SK-N-MC (cell line): ENCODE results near the gene CELSR1.
"Not testable (repeated sequence)": the region's sequence is repeated elsewhere in the genome, so short reads cannot be mapped to it uniquely, and the experiment has no call there.

Experiments
- DNase-seq: peaks from one replicate; pipeline ENCODE4 v3.0.0-alpha.2; 2011; ENCODE audit warnings: low read depth, low spot score
- H3K27ac ChIP-seq: fragments of 200-600 bp; sonication (generic); 2 replicates; pipeline ENCODE4 v1.5.1; 2016; ENCODE audit warnings: mixed run types
- H3K36me3 ChIP-seq: fragments of 200-600 bp; sonication (generic); 2 replicates; pipeline ENCODE4 v1.6.1; 2017; ENCODE audit warnings: antibody characterized with exemption, low read length, mixed read lengths; ENCODE audit not compliant: insufficient read depth
- H3K4me3 ChIP-seq: fragments of 200-600 bp; sonication (generic); 2 replicates; pipeline ENCODE4 v1.5.1; 2016
- H3K9ac ChIP-seq: fragments of 200-600 bp; sonication (generic); 2 replicates; pipeline ENCODE4 v1.8.0; 2017; ENCODE audit warnings: mixed run types, mixed read lengths; ENCODE audit not compliant: insufficient read length
- H3K9me3 ChIP-seq: fragments of 200-600 bp; sonication (generic); 2 replicates; pipeline ENCODE4 v1.6.1; 2017; ENCODE audit warnings: low read depth, mild to moderate bottlenecking, antibody characterized with exemption, low read length, moderate library complexity, mixed read lengths
- EZH2 ChIP-seq: fragments of 200-600 bp; sonication (generic); IDR thresholded peaks from one replicate; pipeline ENCODE4 v1.6.1; 2017; ENCODE audit warnings: antibody characterized with exemption
- FOXP2 ChIP-seq: optimal IDR thresholded peaks from 2 replicates; pipeline ENCODE3; 2011; ENCODE audit warnings: mild to moderate bottlenecking, moderate library complexity; ENCODE audit not compliant: insufficient read depth; ENCODE audit errors: extremely low read length, control extremely low read depth
- POLR2AphosphoS5 ChIP-seq: IDR thresholded peaks from 2 replicates; pipeline ENCODE4 v1.6.1; 2012; ENCODE audit warnings: mild to moderate bottlenecking, low read depth, low read length, borderline replicate concordance

CELSR1 gene

DNA sequence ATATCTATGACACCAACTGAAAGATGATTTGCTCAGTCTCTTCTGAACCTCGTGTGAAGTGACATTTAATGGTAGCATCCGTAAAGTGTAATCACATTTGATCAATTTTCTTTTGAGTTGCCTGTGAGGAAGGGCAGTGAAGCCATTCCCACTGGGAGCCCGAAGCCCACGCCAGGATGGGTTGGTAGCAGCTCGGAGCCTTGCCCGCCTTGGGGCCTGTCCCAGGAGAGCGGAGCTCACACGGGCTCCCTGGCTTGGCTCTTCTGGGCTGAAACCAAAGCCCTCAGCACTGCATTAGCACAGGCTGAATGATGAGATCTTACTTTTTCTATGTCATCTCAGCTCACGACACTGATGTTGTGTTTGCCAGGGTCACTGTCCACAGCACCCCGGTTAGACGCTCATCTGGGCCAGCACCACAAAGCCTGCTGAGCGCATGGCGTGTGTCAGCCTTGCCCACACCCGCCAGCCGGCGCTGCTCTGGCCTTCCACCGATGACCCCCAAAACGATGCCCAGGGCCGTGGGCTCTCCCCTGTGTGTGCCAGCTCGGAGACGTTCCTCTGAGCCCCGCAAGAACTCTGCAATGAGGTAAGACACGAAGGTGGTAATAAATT, 211.2 kb downstream of the CELSR1 start:
- Histone ChIP-seq H3K9me3 (no peaks in the 10 kb centered on the region), H3K36me3 (peaks cover 89% of the 10 kb centered on the region), H3K9ac (no peak overlapping the region), H3K27ac (no peak overlapping the region), H3K4me3 (no peak overlapping the region)
- TF ChIP-seq POLR2AphosphoS5 (no peak), EZH2 (no peak), FOXP2 (no peak)
- DNase-seq: no peak

DNA sequence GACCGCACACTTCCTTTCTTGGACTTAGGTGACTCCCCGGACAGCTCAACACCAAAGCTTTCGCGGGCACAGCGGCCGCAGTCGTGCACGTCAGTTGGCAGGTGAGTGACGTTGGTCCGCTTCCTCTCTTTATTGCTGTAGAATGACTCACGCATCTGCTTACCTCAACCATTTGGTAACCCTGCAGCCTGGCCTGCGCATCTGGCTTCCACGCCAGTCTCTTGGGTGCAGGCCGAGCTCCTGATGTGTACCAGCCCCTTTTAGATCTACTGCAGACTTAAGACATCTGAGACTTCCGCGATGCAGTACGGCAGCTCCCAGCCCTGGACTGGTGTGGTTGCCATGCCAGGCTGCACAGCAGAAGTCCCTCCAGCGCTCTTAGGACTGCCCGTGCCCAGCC, 214.3 kb downstream of the CELSR1 start:
- H3K9me3 ChIP-seq: no peaks in the 10 kb centered on the region
- no peak overlapping the region for H3K4me3 ChIP-seq
- H3K36me3 ChIP-seq: peaks cover 85% of the 10 kb centered on the region
- no peak for DNase-seq
- no peak for TF ChIP-seq EZH2
- TF ChIP-seq POLR2AphosphoS5: no peak
- no peak for TF ChIP-seq FOXP2
- H3K27ac ChIP-seq: no peak overlapping the region
- no peak overlapping the region for H3K9ac ChIP-seq

DNA sequence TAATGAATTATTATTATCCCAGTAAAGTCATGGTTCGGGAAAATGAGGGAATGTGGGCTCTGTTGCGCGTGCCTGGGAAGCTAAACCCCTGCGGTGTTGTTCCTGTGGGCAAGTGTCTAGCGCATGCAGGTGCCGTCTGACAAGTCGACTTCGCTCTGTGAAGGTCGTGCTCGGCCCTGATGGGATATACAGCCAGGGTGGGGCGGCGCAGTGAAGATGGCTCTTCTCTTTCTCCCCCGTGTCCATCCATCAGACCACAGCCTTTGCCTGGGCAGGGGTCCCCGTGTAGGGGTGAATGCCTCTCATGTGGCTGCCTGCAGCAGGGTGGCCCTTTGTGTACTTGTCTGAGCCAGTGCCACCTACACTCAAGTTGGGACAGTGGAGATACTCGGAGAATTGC, 214.7 kb downstream of the CELSR1 start:
- H3K27ac ChIP-seq: no peak overlapping the region
- no peak for DNase-seq
- no peaks in the 10 kb centered on the region for H3K9me3 ChIP-seq
- TF ChIP-seq EZH2: no peak
- no peak for TF ChIP-seq FOXP2
- no peak for TF ChIP-seq POLR2AphosphoS5
- no peak overlapping the region for H3K4me3 ChIP-seq
- no peak overlapping the region for H3K9ac ChIP-seq
- H3K36me3 ChIP-seq: peaks cover 85% of the 10 kb centered on the region

DNA sequence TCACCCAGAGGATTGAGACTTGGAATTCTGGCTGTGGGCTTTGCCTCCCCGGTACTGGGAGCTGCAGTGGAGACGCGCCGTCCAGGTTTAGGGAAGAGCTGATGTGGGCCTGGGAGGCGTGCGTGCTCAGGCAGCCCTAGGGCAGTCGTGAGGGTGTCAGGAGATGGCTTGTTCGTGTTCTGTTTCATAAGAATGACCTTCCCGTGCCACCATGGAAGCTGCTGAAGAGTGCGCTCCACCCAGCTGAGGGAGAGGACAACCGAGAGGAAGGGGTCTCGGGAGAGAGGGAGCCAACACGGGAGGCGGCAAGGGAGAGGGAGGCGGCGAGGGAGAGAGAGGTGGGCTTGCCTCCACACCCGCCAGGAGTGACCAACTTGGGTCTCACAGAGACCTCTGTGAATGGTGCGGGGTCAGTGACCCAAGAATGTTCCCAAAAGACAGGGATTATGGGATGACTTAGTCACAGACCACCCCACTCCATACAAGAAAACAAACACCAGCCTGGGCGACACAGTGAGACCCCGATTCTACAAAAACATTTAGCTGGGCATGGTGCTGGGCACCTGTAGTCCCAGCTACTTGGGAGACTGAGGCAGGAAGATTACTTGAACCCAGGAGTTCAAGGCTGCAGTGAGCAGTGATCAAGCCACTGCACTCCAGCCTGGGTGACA, 216.6 kb downstream of the CELSR1 start:
- H3K27ac ChIP-seq: no peak overlapping the region
- no peak for DNase-seq
- H3K9ac ChIP-seq: no peak overlapping the region
- no peak overlapping the region for H3K4me3 ChIP-seq
- no peak for TF ChIP-seq POLR2AphosphoS5
- no peak for TF ChIP-seq FOXP2
- TF ChIP-seq EZH2: no peak
- peaks cover 87% of the 10 kb centered on the region for H3K36me3 ChIP-seq
- H3K9me3 ChIP-seq: no peaks in the 10 kb centered on the region

DNA sequence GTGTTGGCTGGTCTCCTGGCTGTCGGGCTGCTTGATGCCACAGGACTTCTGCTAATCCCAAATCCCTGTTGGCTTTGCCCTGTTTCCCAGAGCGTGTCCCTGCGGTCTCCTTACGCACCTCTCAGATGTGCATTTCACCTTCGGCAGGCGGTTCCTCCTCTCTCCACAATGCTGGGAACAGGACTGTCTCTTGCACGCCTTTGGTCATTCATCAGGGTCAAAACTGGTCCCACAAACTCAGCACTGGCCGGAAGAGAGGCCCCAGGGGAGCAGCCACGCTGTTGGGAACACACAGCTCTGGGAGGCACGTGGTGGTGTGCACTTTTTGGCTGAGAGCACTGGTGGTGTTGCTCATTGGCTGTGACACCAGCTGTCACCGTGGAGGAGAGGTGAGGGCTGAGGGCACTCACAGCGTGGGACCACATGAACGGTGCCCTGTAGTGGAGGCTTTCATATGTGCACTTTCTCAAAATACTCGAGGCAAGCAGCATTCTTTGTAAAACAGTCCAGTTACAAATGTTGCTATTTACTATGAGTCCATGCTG, 217.2 kb downstream of the CELSR1 start:
- H3K27ac ChIP-seq: no peak overlapping the region
- TF ChIP-seq POLR2AphosphoS5 (no peak), FOXP2 (no peak), EZH2 (no peak)
- H3K36me3 ChIP-seq: peaks cover 87% of the 10 kb centered on the region
- no peak for DNase-seq
- no peaks in the 10 kb centered on the region for H3K9me3 ChIP-seq
- no peak overlapping the region for H3K4me3 ChIP-seq
- no peak overlapping the region for H3K9ac ChIP-seq

DNA sequence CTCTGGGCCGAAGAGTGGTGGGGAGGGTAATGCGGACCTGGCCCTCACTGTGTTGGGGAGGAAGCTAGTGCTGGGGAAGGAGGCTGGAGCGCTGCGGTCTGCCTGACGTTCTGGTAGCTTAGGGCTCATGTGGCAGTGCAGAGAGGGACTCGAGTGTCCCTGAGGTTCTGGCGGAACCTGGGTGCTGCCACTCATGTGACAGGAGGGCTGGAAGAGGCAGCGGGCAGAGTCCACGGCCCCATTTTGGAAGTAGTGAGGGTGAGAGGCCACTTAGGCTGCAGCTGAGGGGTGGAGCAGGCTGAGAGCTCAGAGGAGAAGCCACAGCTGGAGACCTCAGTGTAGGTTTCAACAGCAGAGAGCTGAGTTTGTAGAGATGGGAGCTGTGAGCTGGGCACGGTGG, 218.1 kb downstream of the CELSR1 start:
- peaks cover 86% of the 10 kb centered on the region for H3K36me3 ChIP-seq
- H3K27ac ChIP-seq: no peak overlapping the region
- DNase-seq: no peak

DNA sequence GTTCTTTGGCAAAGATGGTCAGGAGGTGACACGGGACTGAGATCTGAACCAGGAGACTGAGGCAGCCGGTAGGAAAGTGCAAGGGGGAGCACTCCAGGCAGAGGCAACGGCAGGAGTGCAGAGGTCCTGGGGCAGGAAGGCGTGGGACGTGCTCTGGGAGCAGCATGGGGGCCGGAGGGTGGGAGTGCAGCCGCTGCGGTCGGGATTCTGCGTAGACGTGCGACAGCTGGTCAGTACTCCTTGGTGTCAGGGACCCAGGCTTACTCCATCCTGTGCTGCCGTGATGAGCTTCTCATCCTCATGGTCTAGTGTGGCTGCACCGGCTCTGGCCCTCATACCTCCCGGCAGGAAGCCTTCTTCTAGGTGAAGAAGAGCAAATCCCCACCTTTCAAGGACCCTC, 218.8 kb downstream of the CELSR1 start:
- Histone ChIP-seq H3K27ac (no peak overlapping the region), H3K4me3 (no peak overlapping the region), H3K9ac (no peak overlapping the region), H3K9me3 (no peaks in the 10 kb centered on the region), H3K36me3 (peaks cover 88% of the 10 kb centered on the region)
- TF ChIP-seq POLR2AphosphoS5 (no peak), EZH2 (no peak), FOXP2 (no peak)
- DNase-seq: no peak

More for the DNA sequence above, 218.1 kb downstream of the CELSR1 start:
- no peaks in the 10 kb centered on the region for H3K9me3 ChIP-seq
- H3K4me3 ChIP-seq: no peak overlapping the region
- H3K9ac ChIP-seq: no peak overlapping the region
- no peak for TF ChIP-seq FOXP2

DNA sequence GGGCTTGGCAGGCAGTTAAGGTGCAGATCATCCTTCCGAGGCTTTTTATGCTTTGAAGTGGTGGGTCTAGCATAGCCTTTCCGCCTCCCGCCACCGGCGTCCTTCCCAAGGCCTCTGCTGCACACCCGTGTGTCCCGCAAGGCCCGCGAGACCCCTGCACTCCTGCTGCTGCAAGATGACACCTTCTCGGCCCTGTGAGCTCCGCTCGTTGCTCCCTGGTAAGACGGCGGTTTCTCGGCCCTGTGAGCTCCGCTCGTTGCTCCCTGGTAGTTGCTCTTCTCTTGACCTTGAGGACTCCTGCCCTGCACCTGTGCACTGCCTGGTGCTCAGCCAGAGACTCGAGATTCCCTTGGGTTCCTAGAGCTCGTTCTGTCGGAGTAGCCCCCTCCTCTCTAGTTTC, 219.8 kb downstream of the CELSR1 start:
- H3K9ac ChIP-seq: no peak overlapping the region
- no peaks in the 10 kb centered on the region for H3K9me3 ChIP-seq
- H3K36me3 ChIP-seq: peaks cover 79% of the 10 kb centered on the region
- H3K27ac ChIP-seq: no peak overlapping the region
- no peak overlapping the region for H3K4me3 ChIP-seq
- no peak for TF ChIP-seq POLR2AphosphoS5
- TF ChIP-seq FOXP2: no peak
- no peak for TF ChIP-seq EZH2
- DNase-seq: no peak

DNA sequence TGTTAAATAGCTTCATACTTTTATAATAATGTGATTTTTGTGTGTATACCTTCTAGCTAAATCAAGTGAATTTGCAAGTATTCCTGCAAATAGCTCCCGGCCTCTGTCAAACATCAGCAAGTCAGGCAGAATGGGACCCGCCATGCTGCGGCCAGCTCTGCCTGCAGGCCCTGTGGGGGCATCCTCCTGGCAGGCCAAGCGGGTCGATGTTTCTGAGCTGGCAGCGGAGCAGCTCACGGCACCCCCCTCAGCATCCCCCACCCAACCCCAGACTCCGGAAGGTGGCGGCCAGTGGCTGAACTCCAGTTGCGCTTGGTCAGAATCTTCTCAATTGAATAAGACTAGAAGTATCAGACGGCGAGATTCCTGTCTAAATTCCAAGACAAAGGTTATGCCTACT, 221.4 kb downstream of the CELSR1 start:
- no peak overlapping the region for H3K9ac ChIP-seq
- no peak overlapping the region for H3K27ac ChIP-seq
- H3K9me3 ChIP-seq: no peaks in the 10 kb centered on the region
- no peak for DNase-seq
- H3K36me3 ChIP-seq: peaks cover 76% of the 10 kb centered on the region
- no peak for TF ChIP-seq FOXP2
- TF ChIP-seq EZH2: no peak
- TF ChIP-seq POLR2AphosphoS5: no peak
- no peak overlapping the region for H3K4me3 ChIP-seq

DNA sequence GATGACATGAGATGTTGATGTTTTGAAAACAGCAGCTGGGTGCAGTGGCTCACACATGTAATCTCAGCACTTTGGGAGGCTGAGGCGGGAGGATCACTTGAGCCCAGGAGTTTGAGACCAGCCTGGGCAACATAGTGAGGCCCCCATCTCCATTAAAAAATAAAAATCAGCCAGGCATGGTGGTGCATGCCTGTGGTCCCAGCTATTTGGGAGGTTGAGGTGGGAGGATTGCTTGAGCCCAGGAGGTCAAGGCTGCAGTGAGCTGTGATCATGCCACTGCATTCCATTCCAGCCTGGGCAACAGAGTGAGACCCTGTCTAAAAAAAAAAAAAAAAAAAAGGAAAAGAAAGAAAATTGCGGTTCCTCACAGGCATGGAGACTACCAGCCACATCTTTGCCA, 224.6 kb downstream of the CELSR1 start:
- H3K9ac ChIP-seq, H3K4me3 ChIP-seq, H3K9me3 ChIP-seq, H3K27ac ChIP-seq, DNase-seq: not testable (repeated sequence)
- H3K36me3 ChIP-seq: peaks cover 78% of the 10 kb centered on the region
